Activated naive CD8-positive, alpha-beta T cell treated with anti-CD3 and anti-CD28 coated beads, Interleukin-2, amount 10 ng/mL, durations not matched to agents 7 days and 5 days (primary cell): ENCODE measurements around the gene UBR3. TPM values are rescaled to one million over a fixed set of nuclear protein-coding genes. Genes with fewer than 3 reads are reported as not detected.
"Not testable (repeated sequence)": the region's sequence is repeated elsewhere in the genome, so short reads cannot be mapped to it uniquely, and the experiment has no call there.

Source experiments
- ATAC-seq: fragments of 150-1000 bp; cut with Tn5 transposase; one replicate; pipeline ENCODE4 v1.10.0; 2021; ENCODE audit warnings: low read depth, moderate library complexity
- POLR2A ChIA-PET: fragments of 350-600 bp; sonication (Branson Sonifier 250); formaldehyde crosslinking; loops from one replicate; lab custom pipeline; 2021; ENCODE audit warnings: antibody characterized with exemption; lab: Charles Lee
- DNase-seq: peaks from one replicate; pipeline ENCODE4 v3.0.0; 2021
- H3K27ac Mint-ChIP-seq: one replicate; pipeline ENCODE4 v1.8.0; 2022; ENCODE audit warnings: mild to moderate bottlenecking, mixed read lengths
- H3K27me3 Mint-ChIP-seq: one replicate; pipeline ENCODE4 v1.8.0; 2022; ENCODE audit warnings: mild to moderate bottlenecking, moderate library complexity, mixed read lengths
- H3K36me3 Mint-ChIP-seq: one replicate; pipeline ENCODE4 v1.8.0; 2021; ENCODE audit warnings: mild to moderate bottlenecking, mixed read lengths
- H3K4me1 Mint-ChIP-seq: one replicate; pipeline ENCODE4 v1.8.0; 2021; ENCODE audit warnings: mixed read lengths
- H3K4me3 Mint-ChIP-seq: one replicate; pipeline ENCODE4 v1.8.0; 2022; ENCODE audit warnings: mild to moderate bottlenecking, moderate library complexity, mixed read lengths
- H3K9me3 Mint-ChIP-seq: one replicate; pipeline ENCODE4 v1.8.0; 2021; ENCODE audit warnings: mixed read lengths
- total RNA-seq, 2 experiments: library from RNA; stranded (reverse); gene quantifications; one replicate each; pipeline ENCODE4 v1.2.3, GENCODE V29; 2021

Gene UBR3
- total RNA-seq, 2 experiments from 2014 or later, result 23.8 to 26.7 TPM

GRCh38 chr2:169946092-169946491, 118.8 kb downstream of the UBR3 start:
- Mint-ChIP-seq H3K9me3 (no peaks in the 10 kb centered on the region), H3K4me3 (no peak overlapping the region), H3K36me3 (peaks cover 12% of the 10 kb centered on the region), H3K27me3 (no peaks in the 10 kb centered on the region), H3K27ac (no peak overlapping the region), H3K4me1 (peaks cover 2% of the 10 kb centered on the region)
- POLR2A ChIA-PET, result no interaction called here
- no peak for ATAC-seq
- no peak for DNase-seq

DNA sequence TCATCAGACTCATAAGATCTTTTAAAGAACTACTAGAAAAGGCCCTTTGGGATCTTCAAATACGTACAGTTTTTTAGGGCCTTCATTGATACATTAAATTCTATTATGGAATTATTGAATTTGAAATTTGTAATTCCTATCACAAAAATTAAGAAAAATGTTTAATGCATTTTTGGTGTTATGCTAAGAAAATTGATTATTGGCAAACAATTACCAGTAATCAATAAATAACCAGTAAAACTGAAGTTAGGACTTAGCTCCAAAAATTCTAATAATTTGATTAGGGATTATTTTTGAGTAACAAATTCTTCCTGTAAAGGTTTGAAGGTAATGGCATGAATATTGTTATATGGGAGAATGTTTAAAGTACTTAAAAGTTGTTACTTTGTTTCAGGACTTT, 119.3 kb downstream of the UBR3 start:
- no peak overlapping the region for H3K27ac Mint-ChIP-seq
- POLR2A ChIA-PET, result no interaction called here
- peaks cover 12% of the 10 kb centered on the region for H3K36me3 Mint-ChIP-seq
- no peaks in the 10 kb centered on the region for H3K9me3 Mint-ChIP-seq
- H3K4me3 Mint-ChIP-seq, result no peak overlapping the region
- peaks cover 2% of the 10 kb centered on the region for H3K4me1 Mint-ChIP-seq
- no peaks in the 10 kb centered on the region for H3K27me3 Mint-ChIP-seq
- no peak for ATAC-seq
- no peak for DNase-seq

GRCh38 chr2:169955940-169956339, 128.7 kb downstream of the UBR3 start:
- no peaks in the 10 kb centered on the region for H3K4me1 Mint-ChIP-seq
- POLR2A ChIA-PET, result no interaction called here
- ATAC-seq (no peak), DNase-seq (no peak)
- H3K4me3 Mint-ChIP-seq, result no peak overlapping the region
- H3K27ac Mint-ChIP-seq, result no peak overlapping the region
- H3K27me3 Mint-ChIP-seq, result no peaks in the 10 kb centered on the region
- H3K9me3 Mint-ChIP-seq, result no peaks in the 10 kb centered on the region
- H3K36me3 Mint-ChIP-seq, result peaks cover 8% of the 10 kb centered on the region

DNA sequence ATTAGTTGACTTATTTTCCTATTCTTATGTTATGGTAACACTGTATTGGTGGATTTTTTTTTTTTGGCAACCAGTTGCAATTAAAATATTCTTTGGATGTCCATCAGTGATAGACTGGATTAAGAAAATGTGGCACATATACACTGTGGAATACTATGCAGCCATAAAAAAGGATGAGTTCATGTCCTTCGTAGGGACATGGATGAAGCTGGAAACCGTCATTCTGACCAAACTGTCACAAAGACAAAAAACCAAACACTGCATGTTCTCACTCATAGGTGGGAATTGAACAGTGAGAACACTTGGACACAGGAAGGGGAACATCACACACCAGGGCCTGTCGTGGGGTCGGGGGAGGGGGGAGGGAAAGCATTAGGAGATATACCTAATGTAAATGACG, 130.0 kb downstream of the UBR3 start:
- DNase-seq, H3K4me1 Mint-ChIP-seq, H3K4me3 Mint-ChIP-seq, POLR2A ChIA-PET, H3K27me3 Mint-ChIP-seq, H3K27ac Mint-ChIP-seq, H3K9me3 Mint-ChIP-seq, ATAC-seq: not testable (repeated sequence)
- peaks cover 12% of the 10 kb centered on the region for H3K36me3 Mint-ChIP-seq

GRCh38 chr2:169961911-169962310, 134.7 kb downstream of the UBR3 start:
- no peaks in the 10 kb centered on the region for H3K9me3 Mint-ChIP-seq
- no peak overlapping the region for H3K27ac Mint-ChIP-seq
- H3K4me1 Mint-ChIP-seq, result no peaks in the 10 kb centered on the region
- no peak for ATAC-seq
- H3K27me3 Mint-ChIP-seq, result no peaks in the 10 kb centered on the region
- peaks cover 16% of the 10 kb centered on the region for H3K36me3 Mint-ChIP-seq
- no peak for DNase-seq
- POLR2A ChIA-PET, result no interaction called here
- H3K4me3 Mint-ChIP-seq, result no peak overlapping the region

DNA sequence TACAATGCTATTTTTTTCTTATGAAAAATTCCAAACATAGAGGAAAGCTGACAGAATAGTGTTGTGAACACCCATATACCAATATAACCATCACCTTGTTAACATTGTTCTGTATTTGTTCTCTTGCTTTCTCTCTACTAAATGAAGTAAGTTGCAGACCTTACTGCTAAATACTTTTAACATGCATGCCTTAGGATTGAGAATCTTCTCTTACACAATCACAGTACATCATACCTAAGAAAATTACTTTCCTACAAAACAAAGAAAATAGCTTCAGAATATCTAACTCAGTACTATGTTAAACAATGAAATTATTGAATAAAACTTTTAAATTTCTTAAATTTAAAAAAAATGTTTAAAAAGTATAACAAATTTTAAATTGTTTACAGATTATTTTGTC, 136.5 kb downstream of the UBR3 start:
- no peaks in the 10 kb centered on the region for H3K27me3 Mint-ChIP-seq
- H3K36me3 Mint-ChIP-seq, result peaks cover 16% of the 10 kb centered on the region
- ATAC-seq (no peak), DNase-seq (no peak)
- H3K27ac Mint-ChIP-seq, result no peak overlapping the region
- no peaks in the 10 kb centered on the region for H3K4me1 Mint-ChIP-seq
- H3K9me3 Mint-ChIP-seq, result no peaks in the 10 kb centered on the region
- no peak overlapping the region for H3K4me3 Mint-ChIP-seq
- POLR2A ChIA-PET, result no interaction called here

- Mint-ChIP-seq H3K4me1 (no peaks in the 10 kb centered on the region), H3K4me3 (no peak overlapping the region), H3K36me3 (peaks cover 17% of the 10 kb centered on the region), H3K27ac (no peak overlapping the region), H3K27me3 (no peaks in the 10 kb centered on the region), H3K9me3 (no peaks in the 10 kb centered on the region)
- ATAC-seq (no peak), DNase-seq (no peak)
- POLR2A ChIA-PET, result no interaction called here
Measured at GRCh38 chr2:169964740-169965139, 137.5 kb downstream of the UBR3 start.

DNA sequence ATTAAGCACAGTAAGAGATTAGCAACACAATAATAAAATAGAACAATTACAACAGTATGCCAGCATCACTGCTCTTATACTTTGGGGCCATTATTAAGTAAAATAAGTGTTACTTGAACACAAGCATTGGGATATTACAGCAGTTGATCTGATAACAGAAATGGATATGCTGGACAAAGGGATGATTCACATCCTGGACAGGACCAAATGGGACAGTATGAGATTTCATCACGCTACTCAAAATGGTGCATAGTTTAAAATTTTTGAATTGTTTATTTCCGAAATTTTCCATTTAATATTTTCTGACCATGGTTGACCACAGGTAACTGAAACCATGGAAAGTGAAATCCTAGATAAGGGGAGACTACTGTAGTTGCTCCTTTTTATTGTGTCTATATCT, 138.2 kb downstream of the UBR3 start:
- no peak overlapping the region for H3K27ac Mint-ChIP-seq

DNA sequence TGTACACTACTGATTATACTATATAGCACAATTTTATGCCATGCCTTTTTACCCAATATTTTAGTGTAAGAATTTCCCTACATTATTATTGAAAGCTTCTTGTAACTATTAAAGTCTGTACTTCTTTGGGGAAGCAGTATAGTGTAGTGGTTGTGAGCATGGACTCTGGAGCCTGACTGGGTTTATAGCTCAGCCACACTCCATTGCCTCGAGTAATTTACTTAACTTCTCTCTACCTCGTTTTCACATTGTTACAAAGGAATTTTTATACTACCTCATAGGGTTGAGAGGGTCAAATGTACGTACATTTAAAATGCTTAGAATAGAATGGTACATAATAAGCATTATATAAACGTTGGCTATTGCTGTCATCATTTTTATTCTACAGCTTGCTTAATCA, 139.2 kb downstream of the UBR3 start:
- H3K4me3 Mint-ChIP-seq, result no peak overlapping the region
- POLR2A ChIA-PET, result no interaction called here

More for the DNA sequence above, 138.2 kb downstream of the UBR3 start:
- POLR2A ChIA-PET, result no interaction called here
- ATAC-seq (no peak), DNase-seq (no peak)
- Mint-ChIP-seq H3K27me3 (no peaks in the 10 kb centered on the region), H3K36me3 (peaks cover 20% of the 10 kb centered on the region), H3K4me3 (no peak overlapping the region), H3K4me1 (no peaks in the 10 kb centered on the region), H3K9me3 (no peaks in the 10 kb centered on the region)

DNA sequence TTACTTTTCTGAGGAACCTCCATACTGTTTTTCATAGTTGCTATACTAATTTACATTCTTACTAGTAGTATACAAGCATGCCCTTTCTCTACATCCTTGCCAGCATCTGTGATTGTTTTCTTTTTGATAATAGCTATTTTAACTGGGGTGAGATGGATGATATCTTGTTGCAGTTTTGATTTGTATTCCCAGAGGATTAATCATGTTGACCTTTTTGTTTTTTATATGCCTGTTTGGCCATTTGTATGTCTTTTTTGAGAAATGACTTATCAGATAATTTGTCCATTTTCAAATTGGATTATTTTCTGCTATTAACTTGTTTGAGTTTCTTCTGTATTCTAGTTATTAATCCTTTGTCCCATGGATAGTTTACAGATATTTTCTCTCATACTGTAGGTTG, 141.5 kb downstream of the UBR3 start:
- Mint-ChIP-seq H3K4me1 (no peaks in the 10 kb centered on the region), H3K4me3 (no peak overlapping the region), H3K27me3 (no peaks in the 10 kb centered on the region), H3K27ac (no peak overlapping the region), H3K9me3 (peaks cover 2% of the 10 kb centered on the region), H3K36me3 (peaks cover 18% of the 10 kb centered on the region)
- ATAC-seq (no peak), DNase-seq (no peak)
- POLR2A ChIA-PET, result no interaction called here

More for the DNA sequence above, 139.2 kb downstream of the UBR3 start:
- no peaks in the 10 kb centered on the region for H3K4me1 Mint-ChIP-seq
- ATAC-seq, result no peak
- H3K36me3 Mint-ChIP-seq, result peaks cover 19% of the 10 kb centered on the region
- no peak overlapping the region for H3K27ac Mint-ChIP-seq
- no peak for DNase-seq
- no peaks in the 10 kb centered on the region for H3K9me3 Mint-ChIP-seq
- no peaks in the 10 kb centered on the region for H3K27me3 Mint-ChIP-seq

DNA sequence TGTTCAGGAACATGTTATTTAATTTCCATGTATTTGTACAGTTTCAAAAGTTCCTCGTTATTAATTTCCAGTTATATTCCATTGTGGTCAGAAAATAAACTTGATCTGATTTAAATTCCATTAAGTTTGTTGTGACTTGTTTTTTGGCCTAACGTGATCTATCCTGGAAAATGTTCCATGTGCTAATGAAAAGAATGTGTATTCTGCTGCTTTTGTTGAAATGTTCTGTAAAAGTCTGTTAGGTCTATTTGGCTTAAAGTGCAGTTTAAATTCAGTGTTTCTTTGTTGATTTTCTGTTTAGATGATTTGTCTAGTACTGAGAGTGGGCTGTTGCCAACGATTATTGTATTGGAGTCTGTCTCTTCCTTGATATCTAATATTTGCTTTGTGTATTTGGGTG, 148.0 kb downstream of the UBR3 start:
- no peak for DNase-seq
- Mint-ChIP-seq H3K4me1 (no peaks in the 10 kb centered on the region), H3K9me3 (peaks cover 22% of the 10 kb centered on the region), H3K27me3 (no peaks in the 10 kb centered on the region), H3K36me3 (peaks cover 37% of the 10 kb centered on the region), H3K4me3 (no peak overlapping the region), H3K27ac (no peak overlapping the region)
- POLR2A ChIA-PET, result no interaction called here
- ATAC-seq, result no peak

GRCh38 chr2:169976335-169976851, 149.1 kb downstream of the UBR3 start:
- Mint-ChIP-seq H3K27ac (no peak overlapping the region), H3K4me1 (no peaks in the 10 kb centered on the region), H3K36me3 (peaks cover 38% of the 10 kb centered on the region), H3K9me3 (peaks cover 22% of the 10 kb centered on the region), H3K27me3 (no peaks in the 10 kb centered on the region), H3K4me3 (no peak overlapping the region)
- POLR2A ChIA-PET, result no interaction called here
- DNase-seq (no peak), ATAC-seq (no peak)

DNA sequence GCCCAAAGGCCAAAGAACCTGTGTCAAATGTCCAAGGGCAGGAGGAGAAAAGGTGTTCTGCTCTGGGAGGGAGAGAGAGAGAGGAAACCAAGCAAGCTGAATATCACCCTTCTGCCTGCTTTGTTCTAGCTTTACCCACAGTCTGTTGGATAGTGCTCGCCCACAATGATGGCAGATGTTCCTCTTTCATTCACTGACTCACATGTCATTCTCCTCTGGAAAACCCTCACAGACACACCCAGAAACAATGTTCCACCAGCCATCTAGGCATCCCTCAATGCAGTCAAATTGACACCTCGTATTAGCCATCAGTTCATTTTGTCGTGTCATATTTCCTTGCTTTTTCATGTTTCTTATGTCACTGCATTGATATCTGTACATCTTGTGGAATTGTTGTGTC, 150.3 kb downstream of the UBR3 start:
- no peak for ATAC-seq
- peaks cover 35% of the 10 kb centered on the region for H3K36me3 Mint-ChIP-seq
- H3K27me3 Mint-ChIP-seq, result no peaks in the 10 kb centered on the region
- POLR2A ChIA-PET, result no interaction called here
- no peak for DNase-seq
- no peak overlapping the region for H3K27ac Mint-ChIP-seq
- H3K4me3 Mint-ChIP-seq, result no peak overlapping the region
- H3K4me1 Mint-ChIP-seq, result peaks cover 2% of the 10 kb centered on the region
- peaks cover 19% of the 10 kb centered on the region for H3K9me3 Mint-ChIP-seq

- ATAC-seq (no peak), DNase-seq (no peak)
- no peak overlapping the region for H3K27ac Mint-ChIP-seq
- peaks cover 35% of the 10 kb centered on the region for H3K36me3 Mint-ChIP-seq
- POLR2A ChIA-PET, result no interaction called here
- peaks cover 2% of the 10 kb centered on the region for H3K4me1 Mint-ChIP-seq
- H3K27me3 Mint-ChIP-seq, result no peaks in the 10 kb centered on the region
- H3K9me3 Mint-ChIP-seq, result peaks cover 19% of the 10 kb centered on the region
- no peak overlapping the region for H3K4me3 Mint-ChIP-seq
Measured at GRCh38 chr2:169978402-169979017, 151.3 kb downstream of the UBR3 start.
